Spinal cord (tissue), 10 donors: Measurements from ENCODE around the gene CDKL1. TPM values are rescaled to one million over a fixed set of nuclear protein-coding genes. Genes with fewer than 3 reads are reported as not detected.
"Not testable (repeated sequence)": the region's sequence is repeated elsewhere in the genome, so short reads cannot be mapped to it uniquely, and the experiment has no call there.

Source experiments
- DNase-seq, 6 donors: peaks; one replicate each; pipeline versions ENCODE4 v3.0.0 to v3.0.0-alpha.2; 2013 to 2015; ENCODE audit warnings: low spot score in 6 of 6, low read depth in 4 of 6
- H3K27ac ChIP-seq: one replicate; pipeline ENCODE4 v1.5.1; 2013; ENCODE audit warnings: low read depth, low read length, control low read depth
- H3K27me3 ChIP-seq: one replicate; pipeline ENCODE4 v1.6.1; 2013; ENCODE audit warnings: low read length; ENCODE audit not compliant: control insufficient read depth, insufficient read depth
- H3K36me3 ChIP-seq: one replicate; pipeline ENCODE4 v1.6.1; 2013; ENCODE audit warnings: low read length; ENCODE audit not compliant: control insufficient read depth, insufficient read depth
- H3K4me1 ChIP-seq: one replicate; pipeline ENCODE4 v1.6.1; 2013; ENCODE audit warnings: low read length; ENCODE audit not compliant: control insufficient read depth, insufficient read depth
- H3K4me3 ChIP-seq: one replicate; pipeline ENCODE4 v1.5.1; 2013; ENCODE audit warnings: low read depth, low read length, control low read depth
- H3K9me3 ChIP-seq: one replicate; pipeline ENCODE4 v1.6.1; 2013; ENCODE audit warnings: low read length; ENCODE audit not compliant: control insufficient read depth, insufficient read depth
- WGBS: methylation state at CpG from one replicate; pipeline ENCODE4 v1.1.5; 2013; ENCODE audit warnings: missing lambda C conversion rate; ENCODE audit not compliant: insufficient coverage; 5-methylcytosine and 5-hydroxymethylcytosine counted together
- polyA plus RNA-seq, 2 donors: library from polyadenylated mRNA; unstranded; fragments of 120-200 nt; gene quantifications; one replicate each; pipeline ENCODE4 v1.2.1, GENCODE V29; 2013; ENCODE audit not compliant: insufficient read length in 2 of 2
- total RNA-seq, 2 donors: library from RNA; depleted of rRNA in 1 of 2; stranded (reverse); fragments of 120-200 nt in 1 of 2; fragments of >200 nt in 1 of 2; gene quantifications; one replicate each; pipeline versions ENCODE4 v1.2.3 to v1.2.4, GENCODE V29; 2013 to 2014
- donor health status: healthy.

Gene CDKL1
- total and polyA plus RNA-seq, 4 donors, result 13.2 to 16.9 (median 15.1) TPM

- no peak overlapping the region for H3K4me3 ChIP-seq
- H3K36me3 ChIP-seq, result peaks cover 5% of the 10 kb centered on the region
- H3K9me3 ChIP-seq, result no peaks in the 10 kb centered on the region
- H3K27ac ChIP-seq, result no peak overlapping the region
- no peaks in the 10 kb centered on the region for H3K27me3 ChIP-seq
- peaks cover 17% of the 10 kb centered on the region for H3K4me1 ChIP-seq
- no peak for DNase-seq
Observed at GRCh38 chr14:50331596-50331995, 65.1 kb downstream of the CDKL1 start.

- 14% methylated on average over 5 of the region's 9 CpGs for WGBS
- peak overlapping the region; percentile 24 for H3K4me3 ChIP-seq
Observed at GRCh38 chr14:50321009-50321660, 75.5 kb downstream of the CDKL1 start.

GRCh38 chr14:50320283-50320682 is 76.4 kb downstream of the CDKL1 start:
- no peak for DNase-seq
- Histone ChIP-seq H3K4me1 (no peaks in the 10 kb centered on the region), H3K27ac (no peak overlapping the region), H3K9me3 (no peaks in the 10 kb centered on the region), H3K27me3 (no peaks in the 10 kb centered on the region), H3K36me3 (peaks cover 12% of the 10 kb centered on the region), H3K4me3 (no peak overlapping the region)
- 86% methylated on average over 8 of the region's 8 CpGs for WGBS

More at GRCh38 chr14:50321009-50321660, 75.5 kb downstream of the CDKL1 start:
- DNase-seq, result peak in 4 of 6 donors; percentile 59 to 94 (median 81)
- no peaks in the 10 kb centered on the region for H3K27me3 ChIP-seq
- H3K9me3 ChIP-seq, result no peaks in the 10 kb centered on the region
- H3K27ac ChIP-seq, result peak overlapping the region; percentile 78
- H3K36me3 ChIP-seq, result peaks cover 12% of the 10 kb centered on the region
- no peaks in the 10 kb centered on the region for H3K4me1 ChIP-seq

GRCh38 chr14:50319721-50320120 is 77.0 kb downstream of the CDKL1 start:
- Histone ChIP-seq H3K4me1 (no peaks in the 10 kb centered on the region), H3K27me3 (no peaks in the 10 kb centered on the region), H3K27ac (no peak overlapping the region), H3K36me3 (peaks cover 12% of the 10 kb centered on the region), H3K9me3 (no peaks in the 10 kb centered on the region), H3K4me3 (no peak overlapping the region)
- WGBS, result 100% methylated on average over 1 of the region's 2 CpGs
- DNase-seq, result no peak

- H3K27ac ChIP-seq, result no peak overlapping the region
- WGBS, result no CpG with 5 or more reads among the region's 1 CpG
- no peaks in the 10 kb centered on the region for H3K4me1 ChIP-seq
- DNase-seq, result no peak
- no peak overlapping the region for H3K4me3 ChIP-seq
- H3K36me3 ChIP-seq, result peaks cover 10% of the 10 kb centered on the region
- no peaks in the 10 kb centered on the region for H3K27me3 ChIP-seq
- H3K9me3 ChIP-seq, result no peaks in the 10 kb centered on the region
Observed at GRCh38 chr14:50319293-50319692, 77.4 kb downstream of the CDKL1 start.

GRCh38 chr14:50318031-50318626 is 78.6 kb downstream of the CDKL1 start:
- H3K27ac ChIP-seq, result no peak overlapping the region
- peaks cover 6% of the 10 kb centered on the region for H3K36me3 ChIP-seq
- H3K27me3 ChIP-seq, result no peaks in the 10 kb centered on the region
- no peak overlapping the region for H3K4me3 ChIP-seq
- no peaks in the 10 kb centered on the region for H3K4me1 ChIP-seq
- no CpG with 5 or more reads among the region's 4 CpGs for WGBS
- no peaks in the 10 kb centered on the region for H3K9me3 ChIP-seq
- peak in 2 of 6 donors; percentile 65 to 79 for DNase-seq

GRCh38 chr14:50314098-50314497 is 82.6 kb downstream of the CDKL1 start:
- not testable (repeated sequence) for H3K9me3 ChIP-seq, DNase-seq, H3K4me3 ChIP-seq, H3K27me3 ChIP-seq, H3K36me3 ChIP-seq, H3K4me1 ChIP-seq, H3K27ac ChIP-seq
- WGBS, result 100% methylated on average over 1 of the region's 3 CpGs

GRCh38 chr14:50312734-50313054 is 84.0 kb downstream of the CDKL1 start:
- Histone ChIP-seq H3K27me3 (no peaks in the 10 kb centered on the region), H3K4me1 (peaks cover 10% of the 10 kb centered on the region), H3K27ac (peak overlapping the region; percentile 97), H3K9me3 (no peaks in the 10 kb centered on the region), H3K36me3 (peaks cover 8% of the 10 kb centered on the region), H3K4me3 (peak overlapping the region; percentile 92)
- WGBS, result under 1% methylated on average over 17 of the region's 18 CpGs
- DNase-seq, result peak in 1 of 6 donors; percentile 33

- DNase-seq, result peak; percentile 88 to 98 (median 94)
Observed at GRCh38 chr14:50311972-50312733, 84.5 kb downstream of the CDKL1 start, which contains the start of the genes DMAC2L and L2HGDH. TSS of gene DMAC2L (plus strand) at chr14:50312324. CDS start at chr14:50321488, 9,164 bp downstream. TSS of gene L2HGDH (minus strand) at chr14:50312229. CDS start at chr14:50312150, 79 bp downstream.

More at GRCh38 chr14:50311972-50312733, 84.5 kb downstream of the CDKL1 start, which contains the start of the genes DMAC2L and L2HGDH:
- Histone ChIP-seq H3K9me3 (no peaks in the 10 kb centered on the region), H3K27me3 (no peaks in the 10 kb centered on the region), H3K36me3 (peaks cover 8% of the 10 kb centered on the region), H3K27ac (peak within 1 kb of the TSS; percentile 97), H3K4me1 (peaks cover 10% of the 10 kb centered on the region), H3K4me3 (peak within 1 kb of the TSS; percentile 92)
- WGBS, result under 1% methylated on average over 77 of the region's 83 CpGs
